NCI-H146 (cell line): ENCODE results near the gene HERC2.
"Not testable (repeated sequence)": the region's sequence is repeated elsewhere in the genome, so short reads cannot be mapped to it uniquely, and the experiment has no call there.

Experiments used
- DNase-seq: peaks from one replicate; lab custom pipeline; 2025; lab: John Stamatoyannopoulos, UW

The HERC2 gene

DNA sequence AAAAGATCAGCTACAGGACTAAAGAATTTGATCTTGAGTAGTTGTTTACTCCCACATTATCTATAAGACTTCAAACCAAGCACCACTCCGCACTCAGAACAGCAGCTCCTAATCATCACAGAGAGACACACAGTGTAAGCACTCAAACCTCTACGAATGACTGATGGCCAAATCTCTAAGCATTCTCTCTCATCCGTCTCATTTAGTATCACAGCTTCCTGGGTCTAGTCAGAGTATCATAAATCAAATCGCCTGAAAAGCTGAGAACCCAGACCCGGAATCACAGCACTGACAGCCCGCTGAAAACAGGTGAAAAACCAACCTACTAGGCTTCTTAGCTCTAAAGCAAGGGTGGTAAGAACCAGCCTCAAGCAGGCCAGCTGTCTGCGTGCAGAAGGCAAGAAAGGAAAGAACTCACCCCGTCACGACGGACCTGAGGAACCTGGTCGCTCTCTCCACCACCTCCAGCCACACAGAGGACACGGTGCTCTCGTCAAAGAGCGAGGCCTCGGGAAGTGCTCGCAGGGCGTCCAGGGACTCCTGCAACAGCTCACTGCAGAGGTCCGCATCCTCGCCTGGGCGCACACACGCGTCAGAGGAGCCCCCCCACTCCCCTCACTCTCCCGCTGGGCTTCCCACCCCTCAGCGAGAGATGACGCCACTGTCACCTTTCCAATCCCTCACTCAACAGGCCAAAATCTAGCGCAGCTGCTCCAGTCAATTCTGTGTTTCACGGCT lies 47.9 kb downstream of the HERC2 start:
- DNase-seq = no peak

DNA sequence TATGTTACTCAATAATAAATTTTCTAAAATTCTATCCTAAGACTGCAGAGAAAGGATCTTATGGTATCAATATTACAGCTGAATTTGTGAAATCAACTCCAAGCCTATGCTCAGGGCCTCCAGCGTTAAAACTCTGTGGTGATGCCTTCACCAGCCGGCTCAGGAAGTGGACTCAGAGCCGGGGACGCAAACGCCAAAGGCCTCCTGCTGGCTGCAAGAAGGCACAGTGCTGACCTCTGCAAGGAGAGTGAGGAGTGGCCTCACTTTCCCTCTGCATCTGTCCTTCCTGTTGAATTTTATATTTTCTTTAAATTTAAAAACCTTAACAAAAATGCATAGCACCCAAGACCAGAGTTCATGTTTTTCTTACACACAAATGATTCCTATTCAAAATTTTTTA lies 48.5 kb downstream of the HERC2 start:
- DNase-seq = no peak

DNA sequence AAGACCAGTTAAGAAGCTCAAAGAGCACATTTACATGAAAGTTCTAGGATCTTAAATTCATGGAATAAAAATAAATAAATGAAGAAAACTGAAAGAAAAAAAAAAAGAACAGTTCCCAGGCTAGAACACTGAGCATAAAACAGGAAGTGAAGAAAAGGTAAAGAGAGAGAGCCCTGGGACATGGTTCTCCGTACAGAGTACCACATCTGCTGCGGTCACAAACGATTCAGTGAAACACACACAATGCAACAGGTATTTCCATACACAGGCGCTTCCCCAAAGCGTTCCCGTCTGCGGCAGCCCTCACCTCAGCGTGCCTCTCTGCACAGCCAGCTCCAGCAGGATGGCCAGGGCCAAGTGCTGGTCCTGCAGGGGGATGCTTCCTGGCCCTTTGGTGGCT lies 49.4 kb downstream of the HERC2 start:
- no peak for DNase-seq

DNA sequence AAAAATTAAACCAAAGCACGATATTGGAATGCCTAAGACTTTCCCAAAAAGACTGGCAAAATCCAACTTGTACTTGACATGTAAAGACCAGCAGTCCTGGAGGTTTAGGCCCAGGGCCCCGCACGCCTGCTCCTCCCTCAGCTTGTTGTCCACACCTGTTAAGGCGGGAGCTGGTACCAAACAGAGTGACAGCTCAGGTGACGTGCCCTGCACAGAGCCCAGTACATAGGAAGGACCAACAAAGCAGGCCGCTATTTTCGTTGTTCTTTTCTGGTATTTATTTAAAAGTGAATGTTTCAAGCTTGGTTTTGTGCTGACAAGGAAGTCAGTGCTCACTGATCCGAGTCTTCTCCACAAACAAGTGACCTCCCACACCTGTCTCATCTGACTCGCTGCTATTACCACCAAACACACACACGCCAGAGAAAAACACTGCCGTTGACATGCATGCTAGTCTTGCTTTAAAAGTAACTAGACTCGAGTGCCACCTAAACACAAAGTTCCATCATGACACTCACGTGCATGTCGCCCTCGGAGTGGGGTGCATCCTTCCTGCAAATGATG lies 50.2 kb downstream of the HERC2 start:
- no peak for DNase-seq

DNA sequence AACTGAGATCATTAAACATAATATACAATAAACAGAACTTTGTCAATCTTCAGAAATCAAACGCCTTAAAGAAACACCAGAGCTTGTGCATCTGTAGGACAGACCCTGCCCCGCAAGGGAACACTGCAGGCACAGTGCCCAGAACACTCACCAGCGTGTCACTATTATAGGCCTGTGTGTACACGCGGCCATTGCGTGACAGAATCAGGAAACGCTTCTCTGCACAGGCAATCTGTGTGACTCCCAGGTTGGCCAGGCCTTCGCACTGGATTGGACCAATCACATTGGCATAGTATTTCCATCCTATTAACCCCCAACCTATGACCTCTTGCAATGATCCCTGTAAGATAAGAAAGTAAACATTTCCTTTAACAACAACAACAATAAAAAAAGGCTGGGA lies 52.9 kb downstream of the HERC2 start:
- no peak for DNase-seq

DNA sequence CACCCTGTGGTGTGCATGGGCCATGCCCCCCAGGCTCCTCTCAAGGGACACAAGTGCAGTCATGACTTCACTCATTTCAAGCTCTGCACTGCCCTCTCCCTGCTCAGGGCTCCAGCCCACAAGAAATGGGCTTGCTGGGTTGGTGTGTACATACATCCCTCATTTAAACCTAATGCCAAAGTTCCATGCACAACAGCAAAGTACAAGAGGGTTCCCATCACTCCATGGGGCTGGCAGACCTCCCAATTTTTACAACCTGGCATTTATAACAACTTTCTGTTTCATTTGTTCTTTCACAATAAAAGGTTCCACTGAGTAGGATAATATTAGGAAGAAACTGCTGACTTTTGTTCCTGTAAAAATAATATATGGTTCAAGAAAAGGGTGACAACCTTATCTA lies 54.3 kb downstream of the HERC2 start:
- no peak for DNase-seq

DNA sequence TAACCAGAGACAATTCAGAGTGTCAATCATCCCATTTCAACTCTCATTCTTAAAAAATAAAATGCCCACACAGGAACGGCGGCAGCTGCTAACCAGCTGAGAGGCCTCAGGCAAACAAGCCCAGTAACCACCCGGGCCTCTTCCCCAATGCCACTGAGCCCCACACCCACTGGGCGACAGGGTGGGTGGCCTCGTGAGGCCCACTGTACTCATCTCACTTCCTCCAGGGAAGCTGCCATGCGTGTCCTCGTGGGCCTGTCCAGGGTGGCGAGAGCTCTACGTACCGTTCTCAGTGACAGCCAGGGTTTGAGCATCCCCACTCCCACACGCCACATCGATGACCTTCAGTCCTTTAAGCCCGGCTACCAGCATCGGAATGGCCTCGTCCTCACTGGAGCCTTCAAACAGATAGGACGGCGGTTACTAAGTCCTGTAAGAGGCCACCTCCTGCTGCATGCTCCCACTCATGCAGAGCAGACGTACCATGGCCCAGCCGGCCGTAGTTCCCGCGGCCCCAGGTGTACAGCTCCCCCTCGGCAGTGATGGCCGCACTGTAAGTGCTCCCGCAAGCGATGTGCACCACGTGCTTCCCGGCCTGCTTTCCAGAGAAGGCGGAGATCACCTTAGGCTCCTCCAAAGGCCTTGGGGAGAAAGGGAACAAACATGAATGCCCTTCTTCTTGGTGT lies 56.5 kb downstream of the HERC2 start:
- DNase-seq = no peak

DNA sequence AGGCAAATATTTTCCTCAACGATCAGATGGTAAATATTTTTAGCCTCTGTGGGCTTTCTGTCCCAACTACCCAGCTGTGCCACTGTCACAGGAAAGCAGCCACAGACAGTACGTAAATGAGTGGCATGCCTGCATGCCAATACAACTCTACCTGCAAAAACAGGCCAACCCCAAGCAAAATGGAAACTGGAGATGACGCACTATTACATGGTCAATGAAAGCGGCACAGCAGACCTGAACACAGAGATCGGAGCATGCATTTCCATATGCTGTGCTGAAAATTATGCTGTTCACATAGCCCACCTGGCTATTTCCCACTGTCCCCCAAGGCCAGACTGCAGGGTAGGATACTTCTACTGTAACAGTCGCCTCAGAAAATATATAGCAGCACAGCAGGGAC lies 57.8 kb downstream of the HERC2 start:
- DNase-seq = no peak

DNA sequence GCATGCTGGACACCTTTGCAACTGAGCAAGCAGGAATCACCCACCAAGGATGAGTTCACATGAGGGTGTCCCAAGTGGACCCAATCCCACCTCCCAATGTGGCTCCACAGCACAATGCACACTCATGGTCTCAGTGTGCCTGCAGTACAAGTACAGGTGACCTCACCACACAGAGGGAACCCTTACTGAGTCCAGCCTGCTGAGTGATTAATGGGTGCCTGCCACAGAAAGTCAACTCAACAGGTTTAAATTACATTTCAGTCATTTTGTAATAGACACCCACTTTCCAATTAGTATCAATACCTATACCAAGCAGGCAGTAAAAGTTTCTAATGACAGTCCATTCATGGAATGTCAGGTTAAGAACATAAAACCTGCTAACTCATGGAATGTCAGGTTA lies 59.5 kb downstream of the HERC2 start:
- DNase-seq = no peak

DNA sequence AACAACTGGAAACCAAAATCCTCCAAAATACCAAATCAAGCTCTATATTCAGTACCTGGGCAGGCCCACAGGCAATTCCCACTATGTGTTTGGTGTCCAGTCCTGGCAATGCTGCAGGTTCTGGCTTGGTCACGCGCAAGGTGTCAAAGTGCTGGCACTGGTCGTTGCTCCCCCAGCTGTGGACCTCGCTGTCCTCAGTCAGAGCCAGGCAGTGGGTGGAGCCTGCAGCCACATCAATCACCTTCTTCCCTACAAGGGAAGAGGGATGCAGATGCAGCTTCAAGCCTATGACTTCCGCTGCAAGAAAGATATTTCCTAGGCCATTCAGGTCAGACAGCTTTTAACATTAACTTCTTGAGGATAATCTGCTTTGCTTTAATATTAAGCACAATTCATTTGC lies 61.3 kb downstream of the HERC2 start:
- DNase-seq = no peak

DNA sequence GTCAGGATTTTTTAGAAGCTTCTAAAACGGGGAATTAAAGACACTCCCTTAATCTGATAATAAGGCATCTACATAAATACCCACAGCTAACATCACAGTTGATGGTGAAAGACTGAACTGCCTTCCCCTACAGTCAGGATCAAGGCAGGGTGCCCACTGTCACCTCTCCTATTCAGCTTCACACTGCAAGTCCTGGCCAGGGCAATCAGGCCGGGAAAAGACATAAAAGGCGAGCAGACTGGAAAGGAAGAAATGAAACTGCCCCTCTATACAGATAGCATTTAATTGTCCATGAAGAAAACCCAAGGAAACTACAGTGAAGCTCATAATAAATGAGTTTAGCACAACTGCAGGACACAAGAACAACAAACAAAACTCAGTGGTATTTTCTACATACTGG lies 61.7 kb downstream of the HERC2 start:
- DNase-seq = no peak

DNA sequence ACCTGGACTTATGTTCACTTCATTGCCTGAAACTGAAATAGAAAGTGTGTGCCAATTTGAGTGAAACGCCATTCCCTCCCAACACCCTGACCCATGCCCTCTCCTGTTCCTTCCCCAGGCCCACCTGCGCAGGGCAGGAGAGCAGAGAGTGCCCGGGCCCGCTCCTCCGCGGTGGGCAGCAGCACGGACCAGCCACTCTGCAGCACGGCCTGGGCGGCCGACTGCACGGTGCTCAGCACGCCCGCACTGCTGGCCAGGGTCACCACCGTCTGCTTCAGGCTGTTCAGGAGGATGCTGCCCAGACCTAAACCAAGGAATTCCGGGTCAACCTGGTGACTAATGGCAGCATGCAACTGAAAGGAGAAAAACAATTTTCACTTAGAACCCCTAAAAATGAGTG lies 66.0 kb downstream of the HERC2 start:
- DNase-seq = no peak

DNA sequence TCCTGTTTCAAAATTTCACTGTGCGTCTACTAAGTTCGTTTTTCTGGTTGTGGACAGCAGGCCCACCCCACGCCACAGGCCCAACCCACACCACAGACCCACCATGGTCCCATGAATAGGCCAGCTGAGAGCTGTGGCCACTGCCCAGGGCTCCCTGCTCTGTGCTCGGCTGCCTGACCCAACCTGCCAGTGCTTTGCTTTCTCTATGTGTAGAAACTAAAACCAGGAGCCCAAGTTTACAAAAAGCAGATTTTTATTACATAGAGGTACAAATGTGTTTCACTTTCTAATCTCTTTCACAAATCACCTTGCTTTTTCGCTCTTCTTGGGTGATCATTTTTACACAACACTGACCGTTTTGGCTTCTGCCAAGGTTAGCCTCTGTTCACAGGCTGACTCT lies 69.1 kb downstream of the HERC2 start:
- DNase-seq = no peak

DNA sequence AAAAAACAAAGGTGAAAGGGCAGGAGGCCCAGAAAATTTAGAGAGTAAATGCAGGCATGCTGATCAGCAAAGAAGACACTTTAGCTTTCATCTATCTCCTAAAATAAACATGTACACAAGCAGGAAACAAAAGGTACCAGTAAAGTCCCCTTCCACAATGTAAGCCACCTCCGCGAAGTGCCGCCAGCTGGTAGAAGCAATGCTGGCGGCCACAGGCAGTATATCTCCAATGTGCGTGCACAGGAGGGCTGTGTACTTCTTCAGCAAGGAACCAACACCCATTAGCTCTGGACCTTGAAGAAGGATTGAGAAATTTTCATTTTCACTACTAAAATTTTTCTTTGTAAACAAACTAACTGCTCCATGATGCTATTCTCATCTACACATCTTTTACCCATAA lies 75.4 kb downstream of the HERC2 start:
- no peak for DNase-seq

DNA sequence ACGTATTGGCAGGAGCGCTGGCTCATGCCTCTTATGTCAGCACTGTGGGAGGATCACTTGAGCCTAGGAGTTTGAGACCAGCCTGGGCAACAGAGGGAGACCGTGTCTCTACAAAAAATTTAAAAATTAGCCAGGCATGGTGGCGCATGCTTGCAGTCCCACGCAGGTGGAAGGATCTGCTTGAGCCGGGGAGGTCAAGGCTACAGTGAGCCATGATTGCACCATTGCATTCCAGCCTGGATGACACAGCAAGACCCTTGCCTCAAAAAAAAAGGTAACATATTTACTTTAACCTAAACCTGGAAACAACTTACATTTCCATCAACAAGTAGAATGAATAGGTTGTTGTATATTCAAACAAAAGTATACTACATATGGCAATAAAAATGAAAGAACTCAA lies 78.1 kb downstream of the HERC2 start:
- no peak for DNase-seq

DNA sequence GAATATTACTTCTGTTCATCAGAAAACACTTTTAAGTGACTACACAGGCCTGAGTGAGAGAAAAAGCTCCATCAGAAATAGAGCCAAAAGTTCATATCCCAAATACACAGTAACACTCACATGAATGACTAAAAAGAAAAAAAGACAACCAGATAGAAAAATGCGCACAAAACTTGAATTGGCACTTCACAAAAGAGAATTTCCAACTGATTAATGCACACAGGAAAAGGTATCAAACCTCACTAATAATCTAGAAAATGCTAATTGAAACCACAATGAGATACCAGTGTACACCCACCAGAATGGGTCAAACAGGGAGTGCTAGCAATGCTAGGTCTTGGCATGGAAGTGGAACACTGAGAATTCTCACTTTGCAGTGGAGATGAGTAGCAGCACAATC lies 78.6 kb downstream of the HERC2 start:
- no peak for DNase-seq

DNA sequence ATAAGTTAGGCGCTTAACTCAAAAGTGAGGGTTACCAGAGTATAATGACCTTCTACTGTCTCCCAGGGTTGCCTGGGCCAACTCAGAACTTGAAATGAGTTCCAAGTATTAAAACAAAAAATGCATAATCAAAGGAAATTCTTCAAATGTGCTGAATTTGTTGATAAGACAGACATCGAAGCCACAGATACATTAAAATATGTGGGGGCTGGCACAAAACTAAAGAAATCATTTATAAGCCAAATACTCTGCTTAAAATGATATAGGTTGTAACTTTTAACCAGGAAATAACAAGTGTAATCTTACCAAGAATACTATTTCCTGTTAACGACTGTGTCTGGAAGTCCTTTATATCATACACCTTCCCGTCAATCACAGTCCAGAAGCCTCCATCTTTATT lies 83.7 kb downstream of the HERC2 start:
- not testable (repeated sequence) for DNase-seq

DNA sequence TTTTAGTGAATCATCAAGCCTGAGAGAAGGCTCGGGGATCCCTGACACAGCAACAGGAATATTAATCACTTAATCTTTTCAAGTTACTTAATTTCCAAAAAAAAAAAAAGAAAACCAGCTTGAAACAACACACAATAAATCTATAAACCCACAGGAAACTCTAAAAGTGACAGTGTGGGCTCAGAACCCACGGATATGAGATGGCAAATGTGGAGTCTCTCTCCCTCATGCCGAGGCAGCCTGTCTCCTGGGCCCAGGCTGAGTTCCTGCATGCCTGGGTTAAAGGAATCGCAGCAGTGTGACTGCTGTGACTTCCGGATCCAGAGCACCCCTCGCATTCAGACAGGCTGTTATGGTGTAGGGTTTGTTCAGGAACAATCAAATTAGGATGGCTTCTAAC lies 90.2 kb downstream of the HERC2 start:
- DNase-seq = not testable (repeated sequence)

DNA sequence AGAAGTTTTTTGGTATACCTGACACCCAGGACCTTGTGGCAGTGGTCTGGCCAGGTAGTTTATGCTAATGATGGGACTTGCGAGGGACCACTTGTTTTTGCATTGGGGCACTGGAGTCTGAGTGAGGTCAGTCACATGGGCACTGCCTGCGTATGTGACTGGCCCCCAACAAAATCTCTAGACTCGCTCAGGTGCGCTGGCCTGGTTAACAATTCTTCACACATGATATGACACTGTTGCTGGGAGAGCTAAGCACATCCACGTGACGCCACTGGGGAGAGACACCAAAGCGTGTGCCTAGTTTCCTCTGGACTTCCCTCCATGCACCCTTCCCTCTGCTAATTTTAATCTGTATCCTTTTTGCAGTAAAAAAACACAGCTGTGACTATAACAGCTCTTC lies 90.6 kb downstream of the HERC2 start:
- DNase-seq = not testable (repeated sequence)

DNA sequence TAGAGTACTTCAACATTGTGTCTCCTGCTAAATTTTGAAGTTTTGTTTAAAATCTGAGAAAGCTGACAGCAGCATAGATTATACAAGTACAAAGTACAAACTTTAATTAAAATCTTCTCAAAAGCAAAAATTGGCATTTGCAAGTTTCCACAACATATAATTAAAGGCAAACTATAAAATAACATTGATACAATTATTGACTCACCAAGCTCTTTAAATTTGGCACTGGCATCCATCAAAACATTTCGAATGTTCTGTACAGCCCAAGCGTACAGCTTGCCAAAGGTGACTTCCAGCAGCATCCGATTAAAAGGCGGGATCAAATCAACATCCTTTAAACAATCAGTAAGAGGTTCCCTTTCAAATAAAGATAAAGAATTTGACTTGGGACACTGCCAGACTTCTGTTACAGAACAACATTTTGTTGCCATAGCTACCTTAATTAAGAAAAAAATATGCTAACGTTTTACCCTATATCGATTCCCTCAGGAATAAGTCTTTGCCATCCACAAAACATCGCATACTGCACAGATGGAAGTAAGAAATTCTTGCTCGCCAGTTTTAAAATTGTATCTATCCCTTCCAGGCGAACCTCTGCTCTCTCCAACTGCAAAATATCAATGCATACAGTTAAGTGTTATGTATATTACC lies 92.9 kb downstream of the HERC2 start:
- DNase-seq = not testable (repeated sequence)

DNA sequence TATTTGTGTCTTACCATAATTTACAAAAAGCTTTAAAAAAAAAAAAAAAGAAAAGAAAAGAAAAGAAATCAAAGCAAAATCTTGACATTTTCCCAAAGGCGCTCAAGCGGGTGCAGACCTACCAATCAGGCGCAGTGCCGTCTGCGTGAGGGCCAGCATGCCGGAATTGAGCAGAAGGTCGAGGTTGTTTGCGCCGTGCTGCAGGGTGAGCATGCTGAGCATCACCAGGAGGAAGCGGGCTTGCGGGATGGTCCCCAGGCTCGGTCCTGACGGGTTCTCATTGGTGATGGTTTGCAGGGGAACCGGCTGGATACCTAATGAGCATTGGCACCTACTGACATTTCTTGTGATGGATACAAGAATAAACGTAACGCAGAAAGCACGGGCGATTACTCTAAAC lies 93.9 kb downstream of the HERC2 start:
- DNase-seq = no peak

DNA sequence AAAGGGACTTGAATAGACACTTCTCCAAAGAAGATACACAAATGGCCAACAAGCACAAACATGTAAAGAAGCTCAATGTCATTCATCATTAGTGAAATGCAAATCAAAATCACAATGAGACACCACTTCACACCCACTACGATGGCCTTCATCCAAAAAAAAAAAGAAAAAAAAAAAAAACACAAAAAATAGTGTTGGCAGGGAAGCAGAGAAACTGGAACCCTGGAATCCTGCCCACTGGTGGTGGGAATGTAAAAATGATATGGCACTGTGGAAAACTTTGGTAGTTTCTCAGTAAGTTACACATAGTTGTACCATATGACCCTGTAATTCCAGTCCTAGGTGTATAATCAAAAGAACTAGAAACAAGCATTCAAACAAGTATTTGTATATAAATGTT lies 94.7 kb downstream of the HERC2 start:
- DNase-seq = not testable (repeated sequence)

DNA sequence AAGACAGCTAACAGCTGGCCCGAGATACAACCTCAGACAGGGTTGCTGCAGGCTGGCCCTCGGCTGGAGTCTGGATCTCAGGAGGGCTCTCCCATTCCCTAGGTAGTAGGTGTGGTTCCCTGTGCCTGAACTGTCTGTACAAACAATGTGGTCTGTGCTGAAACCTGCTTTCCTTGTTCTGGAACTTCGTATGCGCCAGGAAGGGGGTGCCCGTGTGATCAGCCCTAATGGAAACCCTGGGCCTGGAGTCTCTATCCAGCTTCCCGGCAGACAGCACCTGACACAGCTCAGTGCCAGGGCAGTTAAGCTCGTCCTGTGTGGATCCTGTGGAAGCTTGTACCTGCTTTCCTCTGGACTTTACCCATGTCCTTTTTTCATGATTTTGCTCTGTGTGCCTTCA lies 99.4 kb downstream of the HERC2 start:
- DNase-seq = not testable (repeated sequence)
